ENCODE results near the gene PHLDA3. TPM values are rescaled to one million over a fixed set of nuclear protein-coding genes. Genes with fewer than 3 reads are reported as not detected.

Gene PHLDA3
- total RNA-seq, 1 donor from 2014 or later: 18.5 TPM

DNA sequence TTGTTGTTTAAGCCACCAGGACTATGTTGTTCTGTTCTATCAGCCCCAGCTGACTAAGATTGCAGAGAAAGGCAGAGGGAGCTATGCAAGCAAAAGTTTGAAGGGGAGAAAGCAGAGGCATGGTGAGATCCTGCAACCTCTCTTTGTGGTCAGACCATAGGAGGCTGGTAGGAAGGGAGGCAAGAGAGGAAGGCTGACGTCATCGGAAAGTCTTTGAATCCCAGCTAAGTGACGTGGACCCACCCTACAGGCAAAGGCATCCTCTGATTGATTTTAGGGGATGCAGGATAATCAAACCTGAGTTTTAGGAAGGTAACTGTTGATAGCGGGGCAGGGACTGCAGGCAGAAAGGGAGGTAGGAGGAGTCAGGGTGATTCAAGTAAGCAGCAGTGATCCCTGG, 24.2 kb downstream of the PHLDA3 start:
- Mint-ChIP-seq H3K36me3 (ENCODE audit: unreplicated experiment) (peaks cover 8% of the 10 kb centered on the region), H3K27ac (ENCODE audit: unreplicated experiment) (no peak overlapping the region), H3K4me3 (ENCODE audit: unreplicated experiment) (no peak overlapping the region), H3K9me3 (ENCODE audit: unreplicated experiment) (peaks cover 7% of the 10 kb centered on the region), H3K27me3 (ENCODE audit: unreplicated experiment) (peaks cover 3% of the 10 kb centered on the region), H3K4me1 (ENCODE audit: low read depth, unreplicated experiment) (peaks cover 4% of the 10 kb centered on the region)
- no peak for DNase-seq
- no peak for TF ChIP-seq CTCF (IDR thresholded peaks at IDR 0.05; ENCODE audit: partially characterized antibody, unreplicated experiment)

- Mint-ChIP-seq H3K27ac (ENCODE audit: unreplicated experiment) (no peak overlapping the region), H3K27me3 (ENCODE audit: unreplicated experiment) (peaks cover 3% of the 10 kb centered on the region), H3K4me3 (ENCODE audit: unreplicated experiment) (no peak overlapping the region), H3K4me1 (ENCODE audit: low read depth, unreplicated experiment) (peaks cover 2% of the 10 kb centered on the region), H3K9me3 (ENCODE audit: unreplicated experiment) (peaks cover 5% of the 10 kb centered on the region), H3K36me3 (ENCODE audit: unreplicated experiment) (peaks cover 8% of the 10 kb centered on the region)
- DNase-seq: no peak
- TF ChIP-seq CTCF (IDR thresholded peaks at IDR 0.05; ENCODE audit: partially characterized antibody, unreplicated experiment): no peak
Observed at GRCh38 chr1:201443747-201444146, 25.2 kb downstream of the PHLDA3 start.

- Mint-ChIP-seq H3K27ac (ENCODE audit: unreplicated experiment) (no peak overlapping the region), H3K4me3 (ENCODE audit: unreplicated experiment) (no peak overlapping the region), H3K9me3 (ENCODE audit: unreplicated experiment) (peaks cover 4% of the 10 kb centered on the region), H3K4me1 (ENCODE audit: low read depth, unreplicated experiment) (peaks cover 5% of the 10 kb centered on the region), H3K36me3 (ENCODE audit: unreplicated experiment) (peaks cover 8% of the 10 kb centered on the region), H3K27me3 (ENCODE audit: unreplicated experiment) (peaks cover 3% of the 10 kb centered on the region)
- DNase-seq: no peak
- TF ChIP-seq CTCF (IDR thresholded peaks at IDR 0.05; ENCODE audit: partially characterized antibody, unreplicated experiment): no peak
Observed at GRCh38 chr1:201436969-201437368, 32.0 kb downstream of the PHLDA3 start.

DNA sequence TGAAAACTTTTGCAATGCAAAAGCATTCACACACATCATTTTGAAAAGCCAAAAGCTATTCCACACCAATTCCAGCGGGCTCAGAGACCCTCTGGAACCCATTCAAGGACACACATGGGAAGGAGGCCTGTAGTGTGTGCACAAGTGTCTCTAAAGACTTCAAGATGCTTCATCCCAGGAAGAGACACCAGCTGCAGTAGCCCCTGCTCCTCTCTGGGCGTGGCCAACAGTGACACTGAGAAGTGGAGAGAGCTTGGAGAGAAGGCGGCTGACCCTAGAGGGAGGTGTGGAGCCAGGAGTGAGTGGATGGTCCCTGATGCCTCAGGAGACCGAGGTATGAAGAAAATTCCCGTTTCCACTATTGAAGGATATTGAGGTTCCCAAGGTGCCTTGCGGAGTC, 32.6 kb downstream of the PHLDA3 start:
- no peak for TF ChIP-seq CTCF (IDR thresholded peaks at IDR 0.05; ENCODE audit: partially characterized antibody, unreplicated experiment)
- Mint-ChIP-seq H3K36me3 (ENCODE audit: unreplicated experiment) (peaks cover 8% of the 10 kb centered on the region), H3K9me3 (ENCODE audit: unreplicated experiment) (peaks cover 5% of the 10 kb centered on the region), H3K4me3 (ENCODE audit: unreplicated experiment) (no peak overlapping the region), H3K27ac (ENCODE audit: unreplicated experiment) (no peak overlapping the region), H3K27me3 (ENCODE audit: unreplicated experiment) (peaks cover 3% of the 10 kb centered on the region), H3K4me1 (ENCODE audit: low read depth, unreplicated experiment) (peaks cover 6% of the 10 kb centered on the region)
- peak; percentile 43 for DNase-seq

- Mint-ChIP-seq H3K4me3 (ENCODE audit: unreplicated experiment) (no peak overlapping the region), H3K27ac (ENCODE audit: unreplicated experiment) (no peak overlapping the region), H3K9me3 (ENCODE audit: unreplicated experiment) (peaks cover 8% of the 10 kb centered on the region), H3K27me3 (ENCODE audit: unreplicated experiment) (no peaks in the 10 kb centered on the region), H3K36me3 (ENCODE audit: unreplicated experiment) (no peaks in the 10 kb centered on the region), H3K4me1 (ENCODE audit: low read depth, unreplicated experiment) (peaks cover 15% of the 10 kb centered on the region)
- DNase-seq: no peak
- no peak for TF ChIP-seq CTCF (IDR thresholded peaks at IDR 0.05; ENCODE audit: partially characterized antibody, unreplicated experiment)
Observed at GRCh38 chr1:201434266-201434665, 34.7 kb downstream of the PHLDA3 start.

All from glutamatergic neuron (in vitro differentiated cells).